ENCODE data around the gene PREX1.

PREX1 gene

GRCh38 chr20:48604426-48604825, 223.4 kb downstream of the PREX1 start:
- no peak for DNase-seq (ENCODE audit: low spot score)

- DNase-seq (ENCODE audit: low spot score), result no peak
Measured at GRCh38 chr20:48603819-48604405, 223.9 kb downstream of the PREX1 start.

GRCh38 chr20:48603116-48603818, 224.5 kb downstream of the PREX1 start:
- DNase-seq (ENCODE audit: low spot score), result no peak

- no peak for DNase-seq (ENCODE audit: low spot score)
Measured at GRCh38 chr20:48601798-48602197, 226.0 kb downstream of the PREX1 start.

GRCh38 chr20:48600470-48600945, 227.3 kb downstream of the PREX1 start:
- no peak for DNase-seq (ENCODE audit: low spot score)

GRCh38 chr20:48599748-48600469, 227.9 kb downstream of the PREX1 start:
- no peak for DNase-seq (ENCODE audit: low spot score)

GRCh38 chr20:48599106-48599747, 228.6 kb downstream of the PREX1 start:
- no peak for DNase-seq (ENCODE audit: low spot score)

- peak; percentile 13 for DNase-seq (ENCODE audit: low spot score)
Measured at GRCh38 chr20:48598303-48598941, 229.4 kb downstream of the PREX1 start.

- DNase-seq (ENCODE audit: low spot score), result no peak
Measured at GRCh38 chr20:48597521-48598302, 230.1 kb downstream of the PREX1 start.

- no peak for DNase-seq (ENCODE audit: low spot score)
Measured at GRCh38 chr20:48596334-48596898, 231.4 kb downstream of the PREX1 start.

GRCh38 chr20:48595495-48596333, 232.1 kb downstream of the PREX1 start:
- no peak for DNase-seq (ENCODE audit: low spot score)

- no peak for DNase-seq (ENCODE audit: low spot score)
Measured at GRCh38 chr20:48594533-48594932, 233.3 kb downstream of the PREX1 start.

- DNase-seq (ENCODE audit: low spot score), result no peak
Measured at GRCh38 chr20:48592107-48592940, 235.5 kb downstream of the PREX1 start.

GRCh38 chr20:48586730-48587129, 241.1 kb downstream of the PREX1 start:
- DNase-seq (ENCODE audit: low spot score), result no peak

- DNase-seq (ENCODE audit: low spot score), result no peak
Measured at GRCh38 chr20:48585061-48585870, 242.5 kb downstream of the PREX1 start.

GRCh38 chr20:48584391-48585060, 243.3 kb downstream of the PREX1 start:
- peak; percentile 45 for DNase-seq (ENCODE audit: low spot score)

GRCh38 chr20:48583801-48584200, 244.0 kb downstream of the PREX1 start:
- no peak for DNase-seq (ENCODE audit: low spot score)

- DNase-seq (ENCODE audit: low spot score), result no peak
Measured at GRCh38 chr20:48583171-48583570, 244.6 kb downstream of the PREX1 start.
